Breast epithelium (tissue), 4 donors: Measurements from ENCODE around the gene DPYSL3. TPM values are rescaled to one million over a fixed set of nuclear protein-coding genes. Genes with fewer than 3 reads are reported as not detected.

ENCODE experiments used
- DNase-seq, 2 donors: peaks; one replicate each; pipeline ENCODE4 v3.0.0-alpha.2; 2019; ENCODE audit warnings: low spot score in 2 of 2
- H3K27ac ChIP-seq, 2 donors: fragments of 200-600 bp; sonication (generic) in 1 of 2; one replicate each; pipeline ENCODE4 v1.5.1; 2016 to 2019; ENCODE audit warnings: mild to moderate bottlenecking in 1 of 2
- H3K27me3 ChIP-seq, 2 donors: fragments of 200-600 bp; sonication (generic) in 1 of 2; one replicate each; pipeline versions ENCODE4 v1.5.1 to v1.6.0; 2017 to 2019; ENCODE audit warnings: control low read depth in 1 of 2, mild to moderate bottlenecking in 1 of 2
- H3K36me3 ChIP-seq: fragments of 200-600 bp; one replicate; pipeline ENCODE4 v1.5.1; 2019
- H3K4me1 ChIP-seq, 2 donors: fragments of 200-600 bp; sonication (generic); one replicate each; pipeline ENCODE4 v1.5.1; 2016 to 2019; ENCODE audit warnings: control low read depth in 1 of 2
- H3K4me3 ChIP-seq, 3 donors: fragments of 200-600 bp; sonication (generic); 1 replicate in 2 of 3; 2 replicates in 1 of 3; pipeline ENCODE4 v1.5.1; 2016 to 2019; ENCODE audit warnings: mild to moderate bottlenecking in 3 of 3, moderate library complexity in 2 of 3
- H3K9me3 ChIP-seq, 2 donors: fragments of 200-600 bp; sonication (generic) in 1 of 2; one replicate each; pipeline ENCODE4 v1.5.1; 2016 to 2019; ENCODE audit warnings: control low read depth in 1 of 2
- CTCF ChIP-seq, 3 donors: fragments of 450-650 bp; IDR thresholded peaks; one replicate each; pipeline ENCODE4 v1.5.1; 2016 to 2017; ENCODE audit warnings: antibody characterized with exemption in 3 of 3, mild to moderate bottlenecking in 3 of 3, moderate library complexity in 3 of 3
- POLR2A ChIP-seq: fragments of 450-650 bp; IDR thresholded peaks from one replicate; pipeline ENCODE4 v1.6.1; 2016; ENCODE audit warnings: antibody characterized with exemption, mild to moderate bottlenecking, moderate library complexity
- POLR2AphosphoS5 ChIP-seq, 3 donors: sonication (generic); formaldehyde crosslinking; IDR thresholded peaks; one replicate each; pipeline ENCODE4 v1.6.1; 2017; ENCODE audit warnings: antibody characterized with exemption in 3 of 3
- intact Hi-C: fragments of 100-400 bp; cut with DNase I; formaldehyde crosslinking; loops from one replicate; pipeline ENCODE4 v1.15.1; 2023; ENCODE audit warnings: low total_unique reads
- total RNA-seq, 3 donors: library from RNA; depleted of rRNA; stranded (reverse); fragments of >200 nt; gene quantifications; one replicate each; pipeline ENCODE4 v1.1.0, GENCODE V29; 2016

DPYSL3 gene
- total RNA-seq, 3 donors from 2014 or later: 34.4 to 73.1 (median 34.7) TPM

- intact Hi-C loops: loop anchor here (10.0 kb wide), 1 partner anchor 1244 kb away; no protein-coding TSS in a partner anchor
- Histone ChIP-seq H3K9me3 (no peaks in the 10 kb centered on the region), H3K27ac (no peak overlapping the region), H3K4me3 (no peak overlapping the region), H3K36me3 (no peaks in the 10 kb centered on the region), H3K27me3 (no peaks in the 10 kb centered on the region), H3K4me1 (no peaks in the 10 kb centered on the region)
- TF ChIP-seq POLR2AphosphoS5 (IDR thresholded peaks at IDR 0.05) (no peak), CTCF (IDR thresholded peaks at IDR 0.05) (no peak), POLR2A (no peak)
- no peak for DNase-seq
Observed at GRCh38 chr5:147530530-147531389, 20.9 kb upstream of the DPYSL3 start.

- intact Hi-C loops: loop anchor here (5.0 kb wide), 1 partner anchor 1456 kb away; no protein-coding TSS in a partner anchor
- Histone ChIP-seq H3K9me3 (no peaks in the 10 kb centered on the region), H3K27ac (no peak overlapping the region), H3K4me3 (no peak overlapping the region), H3K4me1 (no peaks in the 10 kb centered on the region), H3K27me3 (no peaks in the 10 kb centered on the region), H3K36me3 (no peaks in the 10 kb centered on the region)
- TF ChIP-seq CTCF (IDR thresholded peaks at IDR 0.05) (no peak), POLR2A (no peak), POLR2AphosphoS5 (IDR thresholded peaks at IDR 0.05) (no peak)
- no peak for DNase-seq
Observed at GRCh38 chr5:147523069-147523468, 13.2 kb upstream of the DPYSL3 start.

GRCh38 chr5:147522435-147522834 is 12.6 kb upstream of the DPYSL3 start:
- Histone ChIP-seq H3K9me3 (no peaks in the 10 kb centered on the region), H3K27me3 (no peaks in the 10 kb centered on the region), H3K4me3 (no peak overlapping the region), H3K27ac (no peak overlapping the region), H3K36me3 (no peaks in the 10 kb centered on the region), H3K4me1 (no peaks in the 10 kb centered on the region)
- TF ChIP-seq POLR2A (no peak), POLR2AphosphoS5 (IDR thresholded peaks at IDR 0.05) (no peak), CTCF (IDR thresholded peaks at IDR 0.05) (no peak)
- intact Hi-C loops: loop anchor here (5.0 kb wide), 1 partner anchor 1455 kb away; no protein-coding TSS in a partner anchor
- DNase-seq: no peak

- H3K36me3 ChIP-seq: no peaks in the 10 kb centered on the region
- no peaks in the 10 kb centered on the region for H3K27me3 ChIP-seq
- no peak for TF ChIP-seq CTCF (IDR thresholded peaks at IDR 0.05)
- no peak for TF ChIP-seq POLR2A
- no peak for TF ChIP-seq POLR2AphosphoS5 (IDR thresholded peaks at IDR 0.05)
- DNase-seq: no peak
- H3K4me3 ChIP-seq: no peak overlapping the region
- intact Hi-C loops: loop anchor here (5.0 kb wide), 1 partner anchor 1453 kb away; no protein-coding TSS in a partner anchor
- no peak overlapping the region for H3K27ac ChIP-seq
- H3K4me1 ChIP-seq: no peaks in the 10 kb centered on the region
- no peaks in the 10 kb centered on the region for H3K9me3 ChIP-seq
Observed at GRCh38 chr5:147520450-147520849, 10.6 kb upstream of the DPYSL3 start.

GRCh38 chr5:147519380-147519779 is 9.5 kb upstream of the DPYSL3 start:
- intact Hi-C loops: no loop called here
- Histone ChIP-seq H3K4me3 (no peak overlapping the region), H3K27ac (no peak overlapping the region), H3K36me3 (no peaks in the 10 kb centered on the region), H3K9me3 (no peaks in the 10 kb centered on the region), H3K27me3 (no peaks in the 10 kb centered on the region), H3K4me1 (no peaks in the 10 kb centered on the region)
- TF ChIP-seq CTCF (IDR thresholded peaks at IDR 0.05) (no peak), POLR2AphosphoS5 (IDR thresholded peaks at IDR 0.05) (no peak), POLR2A (no peak)
- DNase-seq: no peak
